OCI-LY1 (cell line): Measurements from ENCODE around the gene STK32B.

Experiments used
- EZH2 ChIP-seq: fragments of 200-600 bp; sonication (generic), shearing (Covaris generic); IDR thresholded peaks from 2 replicates; pipeline ENCODE4 v1.8.0; 2017; ENCODE audit warnings: borderline replicate concordance, mixed run types, mild to moderate bottlenecking, antibody characterized with exemption, low read length, moderate library complexity, mixed read lengths
- TF ChIP-seq, protein P1 (sequence below): fragments of 200-600 bp; sonication (generic), shearing (Covaris generic); IDR thresholded peaks from 2 replicates; pipeline ENCODE4 v1.5.1; 2017; ENCODE audit warnings: mild to moderate bottlenecking, antibody characterized with exemption, low read length, moderate library complexity, mixed read lengths

DNA sequence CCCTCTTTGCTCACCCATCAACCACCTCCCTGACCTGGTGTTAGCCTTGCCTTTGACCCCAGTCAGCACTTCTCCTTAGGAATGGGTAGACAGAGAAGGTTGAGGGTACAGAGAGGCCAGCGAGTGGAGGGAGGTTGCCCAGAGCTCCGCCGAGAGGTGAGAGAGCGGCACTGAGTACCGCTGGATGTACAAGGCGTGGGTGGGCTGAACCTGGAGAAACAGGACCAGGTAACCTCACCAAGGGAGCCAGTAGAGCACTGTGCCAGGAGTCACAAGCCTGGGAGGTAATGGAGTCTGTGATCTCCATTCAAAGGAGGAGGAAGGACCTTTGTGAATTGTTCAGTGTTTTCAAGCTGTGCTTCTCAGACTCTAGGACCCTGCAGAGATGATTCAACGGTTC is 400.9 kb downstream of the STK32B start:
- TF ChIP-seq, protein P1, sequence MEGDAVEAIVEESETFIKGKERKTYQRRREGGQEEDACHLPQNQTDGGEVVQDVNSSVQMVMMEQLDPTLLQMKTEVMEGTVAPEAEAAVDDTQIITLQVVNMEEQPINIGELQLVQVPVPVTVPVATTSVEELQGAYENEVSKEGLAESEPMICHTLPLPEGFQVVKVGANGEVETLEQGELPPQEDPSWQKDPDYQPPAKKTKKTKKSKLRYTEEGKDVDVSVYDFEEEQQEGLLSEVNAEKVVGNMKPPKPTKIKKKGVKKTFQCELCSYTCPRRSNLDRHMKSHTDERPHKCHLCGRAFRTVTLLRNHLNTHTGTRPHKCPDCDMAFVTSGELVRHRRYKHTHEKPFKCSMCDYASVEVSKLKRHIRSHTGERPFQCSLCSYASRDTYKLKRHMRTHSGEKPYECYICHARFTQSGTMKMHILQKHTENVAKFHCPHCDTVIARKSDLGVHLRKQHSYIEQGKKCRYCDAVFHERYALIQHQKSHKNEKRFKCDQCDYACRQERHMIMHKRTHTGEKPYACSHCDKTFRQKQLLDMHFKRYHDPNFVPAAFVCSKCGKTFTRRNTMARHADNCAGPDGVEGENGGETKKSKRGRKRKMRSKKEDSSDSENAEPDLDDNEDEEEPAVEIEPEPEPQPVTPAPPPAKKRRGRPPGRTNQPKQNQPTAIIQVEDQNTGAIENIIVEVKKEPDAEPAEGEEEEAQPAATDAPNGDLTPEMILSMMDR, result no peak
- no peak for TF ChIP-seq EZH2
